SK-N-SH treated with all-trans-retinoic acid at 6 μM for 48 hours (cell line): ENCODE results near the gene TMEM203.

Experiments used
- BACH2 ChIP-seq: fragments of 250-450 bp; sonication (Bioruptor Pico); IDR thresholded peaks from 2 replicates; pipeline ENCODE4 v1.9.0; 2021; ENCODE audit warnings: mild to moderate bottlenecking, borderline replicate concordance
- GLIS3 ChIP-seq: fragments of 250-450 bp; sonication (Bioruptor Pico); IDR thresholded peaks from 2 replicates; pipeline ENCODE4 v1.5.0; 2020; ENCODE audit warnings: mild to moderate bottlenecking, moderate library complexity
- OSR1 ChIP-seq: fragments of 250-450 bp; sonication (Bioruptor Pico); IDR thresholded peaks from 2 replicates; pipeline ENCODE4 v1.8.0; 2022; ENCODE audit warnings: moderate library complexity, mild to moderate bottlenecking, inconsistent platforms
- PATZ1 ChIP-seq: fragments of 250-450 bp; sonication (Bioruptor Pico); IDR thresholded peaks from 2 replicates; pipeline ENCODE4 v1.8.0; 2020; ENCODE audit warnings: mild to moderate bottlenecking, moderate library complexity, borderline replicate concordance
- RARB ChIP-seq: fragments of 250-450 bp; sonication (Bioruptor Pico); IDR thresholded peaks from 2 replicates; pipeline ENCODE4 v1.8.0; 2021; ENCODE audit warnings: mild to moderate bottlenecking, moderate library complexity
- SNAI2 ChIP-seq: fragments of 250-450 bp; sonication (Bioruptor Pico); IDR thresholded peaks from 2 replicates; pipeline ENCODE4 v1.5.0; 2020; ENCODE audit warnings: mild to moderate bottlenecking, moderate library complexity
- TOX ChIP-seq: fragments of 250-450 bp; sonication (Bioruptor Pico); IDR thresholded peaks from 2 replicates; pipeline ENCODE4 v1.8.0; 2021; ENCODE audit warnings: mild to moderate bottlenecking, moderate library complexity, borderline replicate concordance
- ZFP3 ChIP-seq: fragments of 250-450 bp; sonication (Bioruptor Pico); IDR thresholded peaks from 2 replicates; pipeline ENCODE4 v1.5.0; 2020; ENCODE audit warnings: mild to moderate bottlenecking, moderate library complexity
- ZFP30 ChIP-seq: fragments of 450-650 bp; formaldehyde crosslinking; IDR thresholded peaks from 2 replicates; pipeline ENCODE4 v1.5.0; 2022; ENCODE audit warnings: mild to moderate bottlenecking, moderate library complexity
- ZNF565 ChIP-seq: fragments of 450-650 bp; formaldehyde crosslinking; conservative IDR thresholded peaks from 2 replicates; pipeline ENCODE4 v1.5.0; 2020; ENCODE audit warnings: low read depth, mild to moderate bottlenecking, moderate library complexity
- ZNF8 ChIP-seq: fragments of 450-650 bp; formaldehyde crosslinking; IDR thresholded peaks from 2 replicates; pipeline ENCODE4 v1.5.0; 2020; ENCODE audit warnings: mild to moderate bottlenecking, moderate library complexity
- TF ChIP-seq, protein P1 (sequence below): fragments of 250-450 bp; sonication (Bioruptor Pico); IDR thresholded peaks from 2 replicates; pipeline ENCODE4 v1.8.0; 2021; ENCODE audit warnings: low read depth, mild to moderate bottlenecking, moderate library complexity, borderline replicate concordance
- TF ChIP-seq, protein P2 (sequence below): fragments of 250-450 bp; sonication (Bioruptor Pico); IDR thresholded peaks from 2 replicates; pipeline ENCODE4 v1.5.0; 2020; ENCODE audit warnings: mild to moderate bottlenecking, moderate library complexity

DNA sequence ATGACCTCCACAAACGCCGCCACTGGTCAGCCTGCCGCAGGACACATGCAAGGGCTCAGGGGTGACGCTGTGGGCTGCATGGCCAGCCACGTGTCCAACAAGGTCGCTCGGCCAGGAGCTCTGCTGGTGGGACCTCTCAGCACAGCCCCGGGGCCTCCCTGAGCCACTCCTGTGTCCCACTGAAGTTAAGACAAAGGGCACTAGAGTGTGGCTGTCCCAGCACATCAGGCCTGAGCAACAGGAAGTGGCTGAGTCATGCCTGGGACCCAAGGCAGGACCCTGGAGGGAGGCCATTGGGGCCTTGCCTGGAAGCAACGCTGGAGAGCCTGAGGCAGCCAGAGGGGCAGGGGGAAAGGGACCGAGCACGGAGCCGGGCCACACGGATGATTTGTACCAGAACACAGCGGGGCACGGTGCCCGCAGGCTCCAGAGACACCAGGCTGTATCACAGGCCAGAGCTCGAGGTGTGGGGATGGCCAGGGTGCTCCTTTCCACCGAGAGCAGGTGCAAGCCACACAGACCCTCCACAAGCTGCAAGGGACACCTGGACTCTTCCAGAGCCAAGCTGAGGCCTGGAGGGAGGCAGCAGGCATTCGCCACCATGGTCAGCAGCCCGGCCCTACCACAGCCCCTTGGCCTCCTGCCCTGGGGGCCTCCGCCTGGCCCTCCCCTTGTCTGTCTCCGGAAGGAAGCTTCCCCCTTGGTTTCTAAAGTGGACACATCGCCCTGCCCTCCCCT lies 27.1 kb downstream of the TMEM203 start:
- TF ChIP-seq PATZ1 (CRISPR knock-in tag) (no peak), GLIS3 (no peak), BACH2 (CRISPR knock-in tag) (no peak), ZFP3 (CRISPR knock-in tag) (no peak), TOX (CRISPR knock-in tag) (no peak), ZFP30 (CRISPR knock-in tag) (no peak), OSR1 (CRISPR knock-in tag) (no peak), RARB (no peak), ZNF8 (CRISPR knock-in tag) (no peak), SNAI2 (CRISPR knock-in tag) (no peak), ZNF565 (no peak)
- TF ChIP-seq, protein P1, sequence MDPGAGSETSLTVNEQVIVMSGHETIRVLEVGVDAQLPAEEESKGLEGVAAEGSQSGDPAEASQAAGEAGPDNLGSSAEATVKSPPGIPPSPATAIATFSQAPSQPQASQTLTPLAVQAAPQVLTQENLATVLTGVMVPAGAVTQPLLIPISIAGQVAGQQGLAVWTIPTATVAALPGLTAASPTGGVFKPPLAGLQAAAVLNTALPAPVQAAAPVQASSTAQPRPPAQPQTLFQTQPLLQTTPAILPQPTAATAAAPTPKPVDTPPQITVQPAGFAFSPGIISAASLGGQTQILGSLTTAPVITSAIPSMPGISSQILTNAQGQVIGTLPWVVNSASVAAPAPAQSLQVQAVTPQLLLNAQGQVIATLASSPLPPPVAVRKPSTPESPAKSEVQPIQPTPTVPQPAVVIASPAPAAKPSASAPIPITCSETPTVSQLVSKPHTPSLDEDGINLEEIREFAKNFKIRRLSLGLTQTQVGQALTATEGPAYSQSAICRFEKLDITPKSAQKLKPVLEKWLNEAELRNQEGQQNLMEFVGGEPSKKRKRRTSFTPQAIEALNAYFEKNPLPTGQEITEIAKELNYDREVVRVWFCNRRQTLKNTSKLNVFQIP (CRISPR knock-in tag) = no peak
- TF ChIP-seq, protein P2, sequence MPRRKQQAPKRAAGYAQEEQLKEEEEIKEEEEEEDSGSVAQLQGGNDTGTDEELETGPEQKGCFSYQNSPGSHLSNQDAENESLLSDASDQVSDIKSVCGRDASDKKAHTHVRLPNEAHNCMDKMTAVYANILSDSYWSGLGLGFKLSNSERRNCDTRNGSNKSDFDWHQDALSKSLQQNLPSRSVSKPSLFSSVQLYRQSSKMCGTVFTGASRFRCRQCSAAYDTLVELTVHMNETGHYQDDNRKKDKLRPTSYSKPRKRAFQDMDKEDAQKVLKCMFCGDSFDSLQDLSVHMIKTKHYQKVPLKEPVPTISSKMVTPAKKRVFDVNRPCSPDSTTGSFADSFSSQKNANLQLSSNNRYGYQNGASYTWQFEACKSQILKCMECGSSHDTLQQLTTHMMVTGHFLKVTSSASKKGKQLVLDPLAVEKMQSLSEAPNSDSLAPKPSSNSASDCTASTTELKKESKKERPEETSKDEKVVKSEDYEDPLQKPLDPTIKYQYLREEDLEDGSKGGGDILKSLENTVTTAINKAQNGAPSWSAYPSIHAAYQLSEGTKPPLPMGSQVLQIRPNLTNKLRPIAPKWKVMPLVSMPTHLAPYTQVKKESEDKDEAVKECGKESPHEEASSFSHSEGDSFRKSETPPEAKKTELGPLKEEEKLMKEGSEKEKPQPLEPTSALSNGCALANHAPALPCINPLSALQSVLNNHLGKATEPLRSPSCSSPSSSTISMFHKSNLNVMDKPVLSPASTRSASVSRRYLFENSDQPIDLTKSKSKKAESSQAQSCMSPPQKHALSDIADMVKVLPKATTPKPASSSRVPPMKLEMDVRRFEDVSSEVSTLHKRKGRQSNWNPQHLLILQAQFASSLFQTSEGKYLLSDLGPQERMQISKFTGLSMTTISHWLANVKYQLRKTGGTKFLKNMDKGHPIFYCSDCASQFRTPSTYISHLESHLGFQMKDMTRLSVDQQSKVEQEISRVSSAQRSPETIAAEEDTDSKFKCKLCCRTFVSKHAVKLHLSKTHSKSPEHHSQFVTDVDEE = no peak
